HEK293T (cell line): ENCODE data around the gene ARHGAP26.

Source experiments
- BHLHE40 ChIP-seq: fragments of 450-650 bp; IDR thresholded peaks from 2 replicates; pipeline ENCODE4 v1.6.1; 2016; ENCODE audit warnings: mild to moderate bottlenecking, moderate library complexity, borderline replicate concordance
- FOXA1 ChIP-seq: fragments of 450-650 bp; IDR thresholded peaks from 2 replicates; pipeline ENCODE4 v1.6.1; 2016; ENCODE audit warnings: mild to moderate bottlenecking
- FOXK2 ChIP-seq: fragments of 450-650 bp; IDR thresholded peaks from 2 replicates; pipeline ENCODE4 v1.6.1; 2016; ENCODE audit warnings: mild to moderate bottlenecking
- FOXM1 ChIP-seq: fragments of 450-650 bp; IDR thresholded peaks from 2 replicates; pipeline ENCODE4 v1.6.1; 2017; ENCODE audit warnings: mild to moderate bottlenecking, borderline replicate concordance
- HDGF ChIP-seq: fragments of 450-650 bp; IDR thresholded peaks from 2 replicates; pipeline ENCODE4 v1.6.1; 2017; ENCODE audit warnings: antibody characterized with exemption, borderline replicate concordance
- L3MBTL2 ChIP-seq: fragments of 450-650 bp; conservative IDR thresholded peaks from 2 replicates; pipeline ENCODE4 v1.6.1; 2016; ENCODE audit warnings: mild to moderate bottlenecking
- PKNOX1 ChIP-seq: fragments of 450-650 bp; IDR thresholded peaks from 2 replicates; pipeline ENCODE4 v1.6.1; 2016
- SP1 ChIP-seq: fragments of 450-650 bp; IDR thresholded peaks from 2 replicates; pipeline ENCODE4 v1.6.1; 2017
- SUZ12 ChIP-seq: fragments of 450-650 bp; IDR thresholded peaks from 2 replicates; pipeline ENCODE4 v1.6.1; 2016; ENCODE audit warnings: mild to moderate bottlenecking
- ZNF384 ChIP-seq: fragments of 450-650 bp; IDR thresholded peaks from 2 replicates; pipeline ENCODE4 v1.6.1; 2016

GRCh38 chr5:143199843-143200242 is 429.7 kb downstream of the ARHGAP26 start:
- no peak for TF ChIP-seq SUZ12
- no peak for TF ChIP-seq L3MBTL2
- no peak for TF ChIP-seq FOXA1
- no peak for TF ChIP-seq BHLHE40
- TF ChIP-seq PKNOX1: no peak
- no peak for TF ChIP-seq FOXM1
- TF ChIP-seq SP1: no peak
- TF ChIP-seq FOXK2: no peak
- no peak for TF ChIP-seq ZNF384
- TF ChIP-seq HDGF: no peak
